ACC112 (cell line): ENCODE data around the gene F8.
"Not testable (repeated sequence)": the region's sequence is repeated elsewhere in the genome, so short reads cannot be mapped to it uniquely, and the experiment has no call there.

ENCODE experiments used
- H2AFZ ChIP-seq: fragments of 200-600 bp; sonication (generic); one replicate; pipeline ENCODE4 v1.6.0; 2017; ENCODE audit warnings: antibody characterized with exemption, low read length; ENCODE audit not compliant: unreplicated experiment
- H3K27ac ChIP-seq: fragments of 200-600 bp; sonication (generic); 2 replicates; pipeline ENCODE4 v1.5.1; 2014; ENCODE audit warnings: low read depth, mild to moderate bottlenecking, antibody characterized with exemption, low read length, moderate library complexity
- H3K27me3 ChIP-seq: fragments of 200-600 bp; sonication (generic); 2 replicates; pipeline ENCODE4 v1.6.1; 2014; ENCODE audit warnings: mild to moderate bottlenecking, antibody characterized with exemption, low read length, moderate library complexity, mixed read lengths; ENCODE audit not compliant: insufficient read depth
- H3K36me3 ChIP-seq: fragments of 200-600 bp; sonication (generic); 2 replicates; pipeline ENCODE4 v1.6.1; 2016; ENCODE audit warnings: mild to moderate bottlenecking, antibody characterized with exemption, low read length, moderate library complexity, mixed read lengths; ENCODE audit not compliant: insufficient read depth
- H3K4me1 ChIP-seq: fragments of 200-600 bp; sonication (generic); one replicate; pipeline ENCODE4 v1.6.1; 2016; ENCODE audit warnings: low read length, mixed read lengths; ENCODE audit not compliant: insufficient read depth, unreplicated experiment, control insufficient read depth
- H3K4me3 ChIP-seq: fragments of 200-600 bp; sonication (generic); 2 replicates; pipeline ENCODE4 v1.5.1; 2014; ENCODE audit warnings: mild to moderate bottlenecking, low read depth, low read length
- H3K79me2 ChIP-seq: fragments of 200-600 bp; sonication (generic); one replicate; pipeline ENCODE4 v1.6.0; 2016; ENCODE audit warnings: low read length; ENCODE audit not compliant: control insufficient read depth, unreplicated experiment, insufficient read depth

The F8 gene

GRCh38 chrX:154885057-154885456 is 137.5 kb downstream of the F8 start:
- H3K27ac ChIP-seq, H3K27me3 ChIP-seq, H3K4me3 ChIP-seq, H3K4me1 ChIP-seq, H3K79me2 ChIP-seq, H3K36me3 ChIP-seq, H2AFZ ChIP-seq: not testable (repeated sequence)

GRCh38 chrX:154884069-154884468 is 138.5 kb downstream of the F8 start:
- not testable (repeated sequence) for H3K79me2 ChIP-seq, H3K36me3 ChIP-seq, H3K27ac ChIP-seq, H3K4me3 ChIP-seq, H3K4me1 ChIP-seq, H3K27me3 ChIP-seq, H2AFZ ChIP-seq

- no peaks in the 10 kb centered on the region for H3K79me2 ChIP-seq
- no peak overlapping the region for H3K4me3 ChIP-seq
- no peak overlapping the region for H2AFZ ChIP-seq
- H3K36me3 ChIP-seq: no peaks in the 10 kb centered on the region
- no peak overlapping the region for H3K27ac ChIP-seq
- H3K4me1 ChIP-seq: no peaks in the 10 kb centered on the region
- no peaks in the 10 kb centered on the region for H3K27me3 ChIP-seq
These were observed 149.2 kb downstream of the F8 start for GRCh38 chrX:154873329-154873728.

- not testable (repeated sequence) for H3K4me3 ChIP-seq, H2AFZ ChIP-seq
These were observed 154.0 kb downstream of the F8 start for GRCh38 chrX:154868522-154868921.

GRCh38 chrX:154855256-154855655 is 167.3 kb downstream of the F8 start:
- H3K27me3 ChIP-seq: no peaks in the 10 kb centered on the region
- H3K36me3 ChIP-seq: no peaks in the 10 kb centered on the region
- H3K27ac ChIP-seq: no peak overlapping the region
- no peaks in the 10 kb centered on the region for H3K4me1 ChIP-seq
- H3K4me3 ChIP-seq: no peak overlapping the region
- no peaks in the 10 kb centered on the region for H3K79me2 ChIP-seq
- no peak overlapping the region for H2AFZ ChIP-seq

More at GRCh38 chrX:154868522-154868921, 154.0 kb downstream of the F8 start:
- not testable (repeated sequence) for H3K79me2 ChIP-seq, H3K36me3 ChIP-seq, H3K27me3 ChIP-seq, H3K4me1 ChIP-seq, H3K27ac ChIP-seq

GRCh38 chrX:154850957-154851611 is 171.4 kb downstream of the F8 start:
- Histone ChIP-seq H3K4me3 (no peak overlapping the region), H3K79me2 (no peaks in the 10 kb centered on the region), H2AFZ (no peak overlapping the region), H3K27ac (no peak overlapping the region), H3K36me3 (no peaks in the 10 kb centered on the region), H3K27me3 (no peaks in the 10 kb centered on the region), H3K4me1 (no peaks in the 10 kb centered on the region)

- Histone ChIP-seq H3K36me3 (no peaks in the 10 kb centered on the region), H3K27me3 (no peaks in the 10 kb centered on the region)
These were observed 181.7 kb downstream of the F8 start for GRCh38 chrX:154840856-154841255.

GRCh38 chrX:154836163-154836562 is 186.4 kb downstream of the F8 start:
- no peak overlapping the region for H2AFZ ChIP-seq
- H3K4me3 ChIP-seq: no peak overlapping the region
- no peak overlapping the region for H3K27ac ChIP-seq

More at GRCh38 chrX:154840856-154841255, 181.7 kb downstream of the F8 start:
- H3K27ac ChIP-seq: no peak overlapping the region
- no peak overlapping the region for H2AFZ ChIP-seq
- H3K79me2 ChIP-seq: no peaks in the 10 kb centered on the region
- H3K4me1 ChIP-seq: no peaks in the 10 kb centered on the region
- H3K4me3 ChIP-seq: no peak overlapping the region

GRCh38 chrX:154834562-154834961 is 188.0 kb downstream of the F8 start, which contains the start of gene SMIM9:
Gene SMIM9, minus strand, starts transcription at chrX:154834662. Its CDS starts 3,806 bp downstream, at chrX:154830856.
- Histone ChIP-seq H3K4me3 (no peak within 1 kb of the TSS), H3K27me3 (no peaks in the 10 kb centered on the region), H3K79me2 (no peaks in the 10 kb centered on the region), H3K27ac (no peak within 1 kb of the TSS), H2AFZ (no peak within 1 kb of the TSS), H3K36me3 (no peaks in the 10 kb centered on the region), H3K4me1 (no peaks in the 10 kb centered on the region)

More at GRCh38 chrX:154836163-154836562, 186.4 kb downstream of the F8 start:
- Histone ChIP-seq H3K36me3 (no peaks in the 10 kb centered on the region), H3K27me3 (no peaks in the 10 kb centered on the region), H3K4me1 (no peaks in the 10 kb centered on the region), H3K79me2 (no peaks in the 10 kb centered on the region)

GRCh38 chrX:154833746-154834274 is 188.7 kb downstream of the F8 start:
- H3K4me1 ChIP-seq: no peaks in the 10 kb centered on the region
- H3K79me2 ChIP-seq: no peaks in the 10 kb centered on the region
- H3K27me3 ChIP-seq: no peaks in the 10 kb centered on the region
- H3K4me3 ChIP-seq: no peak overlapping the region
- no peaks in the 10 kb centered on the region for H3K36me3 ChIP-seq
- no peak overlapping the region for H2AFZ ChIP-seq
- no peak overlapping the region for H3K27ac ChIP-seq

- Histone ChIP-seq H3K27ac (no peak overlapping the region), H3K4me1 (no peaks in the 10 kb centered on the region), H3K4me3 (no peak overlapping the region), H3K36me3 (no peaks in the 10 kb centered on the region), H3K27me3 (no peaks in the 10 kb centered on the region), H3K79me2 (no peaks in the 10 kb centered on the region), H2AFZ (no peak overlapping the region)
These were observed 192.5 kb downstream of the F8 start for GRCh38 chrX:154829926-154830442.
